ENCODE results near the gene FEM1A. TPM values are rescaled to one million over a fixed set of nuclear protein-coding genes. Genes with fewer than 3 reads are reported as not detected.
"Not testable (repeated sequence)": the region's sequence is repeated elsewhere in the genome, so short reads cannot be mapped to it uniquely, and the experiment has no call there.

FEM1A gene
- total RNA-seq, result 18.4 and 18.7 TPM in 2 replicates

GRCh38 chr19:4791183-4792018 lies at the start of gene FEM1A:
TSS of gene FEM1A (plus strand) at chr19:4791734. CDS start at chr19:4791855, 121 bp downstream.
- peak; percentile 100 for DNase-seq

GRCh38 chr19:4742723-4743646 lies 48.5 kb upstream of the FEM1A start:
- DNase-seq, result no peak

- peak; percentile 59 for DNase-seq
These were observed 46.9 kb upstream of the FEM1A start for GRCh38 chr19:4744451-4745174.

- not testable (repeated sequence) for DNase-seq
These were observed 46.4 kb upstream of the FEM1A start for GRCh38 chr19:4745175-4745574.

- no peak for DNase-seq
These were observed 45.5 kb upstream of the FEM1A start for GRCh38 chr19:4745986-4746385.

GRCh38 chr19:4748185-4748584 lies 43.3 kb upstream of the FEM1A start:
- no peak for DNase-seq

GRCh38 chr19:4748589-4748988 lies 42.9 kb upstream of the FEM1A start:
- no peak for DNase-seq

- no peak for DNase-seq
These were observed 41.5 kb upstream of the FEM1A start for GRCh38 chr19:4749870-4750590.

- DNase-seq, result peak; percentile 3
These were observed 37.3 kb upstream of the FEM1A start for GRCh38 chr19:4754248-4754647.

- DNase-seq, result no peak
These were observed 36.1 kb upstream of the FEM1A start for GRCh38 chr19:4755459-4755858.

GRCh38 chr19:4758082-4758481 lies 33.5 kb upstream of the FEM1A start:
- no peak for DNase-seq

GRCh38 chr19:4758659-4759058 lies 32.9 kb upstream of the FEM1A start:
- DNase-seq, result no peak

GRCh38 chr19:4759388-4760284 lies 31.9 kb upstream of the FEM1A start:
- DNase-seq, result peak; percentile 90

- DNase-seq, result no peak
These were observed 31.3 kb upstream of the FEM1A start for GRCh38 chr19:4760285-4760650.

- no peak for DNase-seq
These were observed 28.5 kb upstream of the FEM1A start for GRCh38 chr19:4763021-4763420.

- DNase-seq, result no peak
These were observed 27.2 kb upstream of the FEM1A start for GRCh38 chr19:4764393-4764660.

GRCh38 chr19:4768934-4769777 lies 22.4 kb upstream of the FEM1A start:
- peak; percentile 88 for DNase-seq

- DNase-seq, result no peak
These were observed 19.0 kb upstream of the FEM1A start for GRCh38 chr19:4772566-4772965.

- no peak for DNase-seq
These were observed 18.4 kb upstream of the FEM1A start for GRCh38 chr19:4773047-4773640.

GRCh38 chr19:4774136-4774535 lies 17.4 kb upstream of the FEM1A start:
- no peak for DNase-seq

Measured in dermis blood vessel endothelial cell (primary cell).